SH-SY5Y (cell line): Measurements from ENCODE around the gene DDX54.

Experiments used
- GATA2 ChIP-seq: IDR thresholded peaks from 2 replicates; pipeline ENCODE4 v1.6.1; 2011; ENCODE audit warnings: mild to moderate bottlenecking, low read depth, low read length
- GATA3 ChIP-seq: IDR thresholded peaks from 2 replicates; pipeline ENCODE4 v1.6.1; 2011; ENCODE audit warnings: low read depth, mild to moderate bottlenecking, low read length, moderate library complexity

DNA sequence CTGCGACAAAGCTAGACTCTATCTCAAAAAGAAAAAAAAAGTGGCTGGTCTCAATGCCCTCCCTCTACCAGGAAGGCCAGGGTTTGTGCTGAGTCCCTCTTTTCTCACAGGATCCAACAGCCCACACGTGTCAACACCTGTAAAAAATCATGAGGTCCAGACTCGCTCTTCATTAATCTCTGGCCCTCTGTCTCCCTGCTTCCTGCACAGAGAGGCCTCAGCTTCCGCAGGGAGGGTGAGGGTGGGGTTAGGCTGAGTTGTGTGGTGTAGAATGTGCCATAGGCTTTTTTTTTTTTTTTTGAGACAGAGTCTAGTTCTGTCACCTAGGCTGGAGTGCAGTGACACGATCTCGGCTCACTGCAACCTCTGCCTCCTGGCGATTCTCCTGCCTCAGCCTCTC is 29.6 kb downstream of the DDX54 start:
- TF ChIP-seq GATA3 (no peak), GATA2 (no peak)
